SH-SY5Y (cell line): ENCODE measurements around the gene GALNT6.

Experiments used
- GATA2 ChIP-seq: IDR thresholded peaks from 2 replicates; pipeline ENCODE4 v1.6.1; 2011; ENCODE audit warnings: mild to moderate bottlenecking, low read depth, low read length
- GATA3 ChIP-seq: IDR thresholded peaks from 2 replicates; pipeline ENCODE4 v1.6.1; 2011; ENCODE audit warnings: low read depth, mild to moderate bottlenecking, low read length, moderate library complexity

Gene GALNT6, protein sequence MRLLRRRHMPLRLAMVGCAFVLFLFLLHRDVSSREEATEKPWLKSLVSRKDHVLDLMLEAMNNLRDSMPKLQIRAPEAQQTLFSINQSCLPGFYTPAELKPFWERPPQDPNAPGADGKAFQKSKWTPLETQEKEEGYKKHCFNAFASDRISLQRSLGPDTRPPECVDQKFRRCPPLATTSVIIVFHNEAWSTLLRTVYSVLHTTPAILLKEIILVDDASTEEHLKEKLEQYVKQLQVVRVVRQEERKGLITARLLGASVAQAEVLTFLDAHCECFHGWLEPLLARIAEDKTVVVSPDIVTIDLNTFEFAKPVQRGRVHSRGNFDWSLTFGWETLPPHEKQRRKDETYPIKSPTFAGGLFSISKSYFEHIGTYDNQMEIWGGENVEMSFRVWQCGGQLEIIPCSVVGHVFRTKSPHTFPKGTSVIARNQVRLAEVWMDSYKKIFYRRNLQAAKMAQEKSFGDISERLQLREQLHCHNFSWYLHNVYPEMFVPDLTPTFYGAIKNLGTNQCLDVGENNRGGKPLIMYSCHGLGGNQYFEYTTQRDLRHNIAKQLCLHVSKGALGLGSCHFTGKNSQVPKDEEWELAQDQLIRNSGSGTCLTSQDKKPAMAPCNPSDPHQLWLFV

GRCh38 chr12:51391283-51392123 lies at the start of gene GALNT6:
Gene GALNT6, minus strand, starts transcription at chr12:51391406. Its CDS starts 11,625 bp downstream, at chr12:51379781.
- TF ChIP-seq GATA3 = no peak
- no peak for TF ChIP-seq GATA2

DNA sequence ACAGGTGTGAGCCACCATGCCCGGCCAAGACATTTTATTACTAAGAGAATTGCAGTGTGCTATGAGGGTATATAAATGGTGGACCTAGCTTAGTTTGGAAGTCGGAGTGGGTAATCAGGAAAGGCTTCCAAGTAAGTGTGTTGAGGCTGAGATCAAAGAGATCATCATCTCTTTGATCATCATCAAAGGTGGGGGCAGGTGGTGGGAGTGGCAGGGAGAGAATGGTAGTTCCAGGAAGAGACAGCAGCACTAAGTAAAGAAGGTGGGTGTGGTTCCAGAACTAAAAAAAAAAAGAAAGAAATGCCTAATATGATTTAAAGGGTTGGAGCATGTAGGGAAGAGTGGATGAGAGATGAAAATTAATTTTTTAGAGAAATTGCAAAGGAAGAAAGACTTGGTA lies 48.1 kb upstream of the GALNT6 start:
- TF ChIP-seq GATA2 = no peak
- TF ChIP-seq GATA3 = no peak

GRCh38 chr12:51437431-51437830 lies 46.2 kb upstream of the GALNT6 start:
- TF ChIP-seq GATA2 = no peak
- no peak for TF ChIP-seq GATA3

DNA sequence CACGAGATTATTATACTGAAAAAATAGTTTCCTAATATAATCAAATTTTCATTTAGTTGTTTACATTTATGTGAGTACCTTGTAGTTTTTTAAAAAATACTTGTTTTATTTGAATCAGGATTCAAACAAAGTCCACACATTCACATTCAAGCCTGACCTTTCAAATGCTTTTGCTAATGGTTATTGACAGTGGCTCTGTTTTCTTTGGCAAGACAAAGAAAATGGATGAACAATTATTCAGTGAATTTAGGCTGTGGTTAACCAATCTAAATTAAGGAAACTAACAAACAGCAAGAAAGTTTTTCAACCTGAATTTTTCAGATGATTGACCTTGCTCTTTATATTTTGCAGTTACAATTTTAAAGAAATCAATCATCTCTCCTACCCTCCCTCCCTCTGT lies 43.1 kb upstream of the GALNT6 start:
- no peak for TF ChIP-seq GATA3
- TF ChIP-seq GATA2 = no peak

GRCh38 chr12:51432921-51433320 lies 41.7 kb upstream of the GALNT6 start:
- no peak for TF ChIP-seq GATA3
- TF ChIP-seq GATA2 = no peak

GRCh38 chr12:51430196-51430895 lies 39.1 kb upstream of the GALNT6 start:
- no peak for TF ChIP-seq GATA2
- no peak for TF ChIP-seq GATA3

- TF ChIP-seq GATA2 (no peak), GATA3 (no peak)
Observed at GRCh38 chr12:51429700-51430099, 38.5 kb upstream of the GALNT6 start.

DNA sequence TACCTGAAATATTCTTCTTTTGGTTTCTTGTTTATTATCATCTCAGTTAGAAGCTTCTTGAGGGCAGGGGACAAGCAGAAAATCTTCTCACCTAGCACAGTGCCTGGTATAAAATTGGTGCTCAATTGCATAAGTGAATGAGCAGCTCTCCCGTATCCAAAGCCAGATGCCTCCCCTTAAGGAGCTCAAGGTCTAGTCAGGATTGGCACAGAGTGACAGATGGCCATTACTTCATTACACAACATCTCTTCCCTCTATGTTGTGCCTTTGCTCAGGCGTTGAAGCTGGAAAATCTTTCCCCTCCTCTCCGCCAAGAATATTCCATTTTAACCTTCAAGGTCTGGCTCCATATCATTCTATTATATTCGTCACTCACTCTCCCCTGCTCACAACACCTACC lies 37.0 kb upstream of the GALNT6 start:
- TF ChIP-seq GATA3 (no peak), GATA2 (no peak)

DNA sequence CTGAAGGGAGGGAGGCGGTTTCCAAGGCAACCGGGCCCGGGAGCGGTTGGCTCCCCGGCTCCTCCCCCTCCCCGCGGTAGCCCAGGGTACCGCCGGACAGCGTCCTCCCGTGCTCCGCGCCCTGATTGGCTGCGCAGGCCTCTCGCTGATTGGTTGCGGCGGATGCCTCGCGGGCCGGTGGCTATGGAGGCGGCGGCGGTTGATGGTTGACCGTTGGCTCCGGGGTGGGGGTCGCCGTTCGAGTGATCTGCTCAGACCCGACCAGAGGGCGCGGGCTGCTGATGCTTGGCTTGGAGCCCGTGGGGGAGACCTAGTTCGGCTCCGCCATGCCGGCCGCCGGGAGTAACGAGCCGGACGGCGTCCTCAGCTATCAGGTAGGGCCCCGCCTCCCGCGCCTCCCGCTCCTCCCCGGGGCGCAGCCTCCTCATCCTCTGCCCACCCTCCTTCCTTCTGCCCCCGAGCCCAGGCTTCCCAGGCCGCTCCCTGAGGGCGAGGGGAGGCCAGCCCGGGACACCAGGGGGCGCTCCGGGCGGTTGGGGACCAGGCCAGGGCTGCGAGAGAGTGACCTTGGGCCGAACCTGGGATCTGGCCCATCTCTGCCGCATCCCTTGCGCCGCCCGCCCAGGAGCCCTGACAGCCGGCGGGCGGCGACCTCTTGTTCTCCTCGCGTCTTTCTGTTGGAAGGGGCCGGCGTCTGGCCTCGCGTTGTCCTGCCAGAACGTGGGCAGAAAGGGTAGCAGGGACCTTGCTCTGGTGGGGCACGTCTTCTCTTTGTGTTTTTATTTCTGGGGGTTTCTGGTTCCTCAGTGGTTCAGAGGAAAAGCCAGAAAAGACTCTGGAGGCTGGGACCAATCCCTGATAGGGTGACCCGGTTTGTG lies 33.7 kb upstream of the GALNT6 start, which contains the start of gene SLC4A8:
SLC4A8 (plus strand) TSS at position 170 of the 878 bp plus-strand sequence; CDS start at position 327, 157 bp downstream.
- no peak for TF ChIP-seq GATA3
- TF ChIP-seq GATA2 = no peak

GRCh38 chr12:51424094-51424661 lies 33.0 kb upstream of the GALNT6 start:
- no peak for TF ChIP-seq GATA2

DNA sequence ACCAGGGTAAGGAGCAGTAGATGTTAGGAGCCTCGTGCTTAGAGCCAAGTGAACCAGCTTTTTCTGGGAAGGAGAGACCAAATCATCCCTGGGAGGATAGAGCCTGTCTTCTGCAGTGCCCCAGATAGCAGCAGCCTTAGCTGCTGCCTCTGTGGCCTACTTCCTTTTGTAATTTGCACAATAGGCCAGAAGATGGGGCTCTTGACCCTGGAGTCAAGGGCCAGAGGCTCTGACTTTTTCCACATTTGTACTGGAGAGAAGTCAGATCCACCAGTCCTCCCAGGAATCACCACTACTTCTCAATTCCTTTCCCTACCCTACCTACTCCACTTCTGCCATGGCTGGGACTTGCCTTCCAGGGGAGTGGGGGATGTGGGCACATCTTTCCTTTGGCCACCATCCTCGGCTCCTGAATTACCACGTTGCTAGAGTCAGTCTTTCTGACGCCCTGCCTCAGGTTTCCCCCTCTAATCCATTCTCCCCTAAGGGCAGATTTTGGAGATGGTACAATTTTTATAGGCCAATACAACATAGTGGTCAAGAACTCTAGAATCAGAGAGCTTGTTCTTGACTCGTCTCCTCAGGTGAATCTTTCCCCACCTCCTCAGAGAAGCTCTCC lies 30.2 kb upstream of the GALNT6 start:
- TF ChIP-seq GATA2 (no peak), GATA3 (no peak)

DNA sequence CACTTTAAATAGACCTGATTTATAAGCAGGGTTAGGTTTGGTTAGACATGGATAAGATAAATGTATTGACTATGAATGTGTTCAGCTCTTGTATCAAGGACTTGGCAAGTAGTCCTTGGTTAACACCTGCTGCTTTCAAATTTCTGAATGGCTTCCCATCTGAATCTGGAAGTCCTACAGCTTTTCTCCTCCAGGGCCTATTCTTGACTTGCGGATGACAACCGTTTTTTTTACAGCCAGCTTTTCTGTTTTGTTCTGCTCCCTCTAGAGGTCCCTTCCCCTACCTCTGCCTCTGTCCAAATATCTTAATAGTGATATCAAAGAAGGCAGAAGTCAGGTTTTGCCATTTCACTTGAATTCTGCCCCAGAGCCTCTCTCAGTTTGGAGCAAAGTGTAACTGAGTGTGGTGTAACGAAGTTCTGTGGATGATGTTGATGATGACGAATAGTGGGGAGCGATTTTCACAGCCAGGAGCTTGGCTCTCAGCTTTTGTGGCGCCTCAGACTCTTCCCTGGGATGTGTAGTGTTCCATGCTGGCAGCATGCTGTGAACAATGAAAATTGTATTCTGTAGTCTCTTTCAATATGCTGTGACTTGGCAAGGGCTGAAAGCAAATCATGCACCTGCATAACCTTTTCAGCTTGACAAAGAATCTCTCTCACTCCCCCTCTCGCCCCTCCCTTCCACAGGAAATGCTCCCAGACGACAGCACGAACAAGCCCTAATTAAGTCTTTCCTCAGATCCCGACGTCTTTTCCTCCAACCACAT lies 28.4 kb upstream of the GALNT6 start:
- no peak for TF ChIP-seq GATA3
- TF ChIP-seq GATA2 = no peak
